PC-3 (cell line): ENCODE data around the gene SLC25A21. TPM values are rescaled to one million over a fixed set of nuclear protein-coding genes. Genes with fewer than 3 reads are reported as not detected.

ENCODE experiments used
- ATAC-seq: fragments of 200-7000 bp; cut with Tn5 transposase; 2 replicates; pipeline ENCODE4 v1.9.1; 2020; ENCODE audit warnings: mild to moderate bottlenecking, moderate library complexity
- BruUV-seq: library from RNA; stranded (reverse); fragments of 400-500 nt; replicated peaks from 2 replicates; lab custom pipeline; 2021; lab: Mats Ljungman, UMichigan
- CTCF ChIA-PET: fragments of 300-600 bp; sonication (Branson Sonifier 250); formaldehyde crosslinking; loops from one replicate; lab custom pipeline; 2022; ENCODE audit warnings: antibody characterized with exemption; lab: Charles Lee
- POLR2A ChIA-PET: fragments of 300-600 bp; sonication (Branson Sonifier 250); formaldehyde crosslinking; loops from one replicate; lab custom pipeline; 2022; ENCODE audit warnings: antibody characterized with exemption; ENCODE audit not compliant: unreplicated experiment; lab: Charles Lee
- DNase-seq: peaks from one replicate; pipeline ENCODE4 v3.0.0-alpha.2; 2015
- H2AFZ ChIP-seq: fragments of 300-600 bp; sonication (generic); 2 replicates; pipeline ENCODE4 v1.6.0; 2016; ENCODE audit warnings: antibody characterized with exemption, low read length
- H3F3A ChIP-seq: fragments of 300-600 bp; sonication (generic); one replicate; pipeline ENCODE4 v1.6.0; 2017; ENCODE audit warnings: antibody characterized with exemption, low read length, control low read depth, mild to moderate bottlenecking; ENCODE audit not compliant: unreplicated experiment
- H3K27ac ChIP-seq: fragments of 300-600 bp; sonication (generic); 2 replicates; pipeline ENCODE4 v1.5.1; 2016; ENCODE audit warnings: mild to moderate bottlenecking, low read length
- H3K27me3 ChIP-seq: fragments of 300-600 bp; sonication (generic); 2 replicates; pipeline ENCODE4 v1.6.1; 2016; ENCODE audit warnings: low read length, mixed read lengths
- H3K36me3 ChIP-seq: fragments of 300-600 bp; sonication (generic); 2 replicates; pipeline ENCODE4 v1.6.1; 2016; ENCODE audit warnings: low read depth, mixed run types, low read length, mixed read lengths
- H3K4me1 ChIP-seq: fragments of 300-600 bp; sonication (generic); 2 replicates; pipeline ENCODE4 v1.5.1; 2016; ENCODE audit warnings: low read length; ENCODE audit not compliant: insufficient read depth
- H3K4me2 ChIP-seq: fragments of 300-600 bp; sonication (generic); 2 replicates; pipeline ENCODE4 v1.6.0; 2016; ENCODE audit warnings: low read length
- H3K4me3 ChIP-seq: fragments of 300-600 bp; sonication (generic); 2 replicates; pipeline ENCODE4 v1.5.1; 2016; ENCODE audit warnings: mild to moderate bottlenecking, low read length, mixed read lengths
- H3K79me2 ChIP-seq: fragments of 300-600 bp; sonication (generic); 2 replicates; pipeline ENCODE4 v1.6.1; 2017; ENCODE audit warnings: low read length, mixed read lengths
- H3K9ac ChIP-seq: fragments of 300-600 bp; sonication (generic); 2 replicates; pipeline ENCODE4 v1.6.0; 2016; ENCODE audit warnings: mild to moderate bottlenecking, low read length
- H3K9me2 ChIP-seq: fragments of 300-600 bp; sonication (generic); replicated peaks from 2 replicates; pipeline ENCODE4 v1.6.1; 2016; ENCODE audit warnings: mixed run types, low read length, mixed read lengths
- H3K9me3 ChIP-seq: fragments of 300-600 bp; sonication (generic); 2 replicates; pipeline ENCODE4 v1.6.1; 2016; ENCODE audit warnings: low read length, mixed read lengths
- H4K20me1 ChIP-seq: fragments of 300-600 bp; sonication (generic); 2 replicates; pipeline ENCODE4 v1.6.1; 2016; ENCODE audit warnings: low read length, mixed read lengths
- CTCF ChIP-seq: fragments of 300-600 bp; sonication (generic); conservative IDR thresholded peaks from 2 replicates; pipeline ENCODE4 v1.5.1; 2017; ENCODE audit warnings: antibody characterized with exemption, low read depth, mild to moderate bottlenecking, low read length
- EZH2 ChIP-seq: fragments of 300-600 bp; sonication (generic); IDR thresholded peaks from one replicate; pipeline ENCODE4 v1.6.1; 2017; ENCODE audit warnings: antibody characterized with exemption, mild to moderate bottlenecking, low read length; ENCODE audit not compliant: unreplicated experiment
- EZH2phosphoT487 ChIP-seq: fragments of 300-600 bp; sonication (generic); IDR thresholded peaks from 2 replicates; pipeline ENCODE4 v1.6.1; 2018; ENCODE audit warnings: mild to moderate bottlenecking, antibody characterized with exemption, low read length, borderline replicate concordance
- intact Hi-C: fragments of 100-400 bp; cut with micrococcal nuclease; formaldehyde crosslinking; loops from 2 replicates; pipeline ENCODE4 v1.9.0; 2023
- total RNA-seq: library from RNA; depleted of rRNA; stranded (reverse); fragments of >200 nt; gene quantifications from 2 replicates; pipeline ENCODE4 v1.2.3, GENCODE V29; 2014

SLC25A21 gene
- total RNA-seq, 1 experiment from 2014 or later = 0.87 TPM

GRCh38 chr14:36989806-36990205 lies 182.6 kb downstream of the SLC25A21 start:
- intact Hi-C loops = no loop called here
- no peak overlapping the region for H3K4me2 ChIP-seq
- no peaks in the 10 kb centered on the region for H3K9me3 ChIP-seq
- H3K27ac ChIP-seq = no peak overlapping the region
- TF ChIP-seq CTCF = no peak
- TF ChIP-seq EZH2phosphoT487 = no peak
- TF ChIP-seq EZH2 = no peak
- H3F3A ChIP-seq = no peaks in the 10 kb centered on the region
- no peak overlapping the region for H3K9ac ChIP-seq
- no peak overlapping the region for H2AFZ ChIP-seq
- no peaks in the 10 kb centered on the region for H3K9me2 ChIP-seq
- no peaks in the 10 kb centered on the region for H3K27me3 ChIP-seq
- peaks cover 10% of the 10 kb centered on the region; the same call in 1 of the 2 replicates for H3K4me1 ChIP-seq
- no peak overlapping the region for H3K4me3 ChIP-seq
- BruUV-seq = no TSS peak
- ATAC-seq (no peak), DNase-seq (no peak)
- H3K79me2 ChIP-seq = no peaks in the 10 kb centered on the region
- CTCF ChIA-PET = no interaction called here
- no peaks in the 10 kb centered on the region for H4K20me1 ChIP-seq
- no peaks in the 10 kb centered on the region for H3K36me3 ChIP-seq
- POLR2A ChIA-PET = no interaction called here

GRCh38 chr14:36988989-36989388 lies 183.4 kb downstream of the SLC25A21 start:
- Histone ChIP-seq H3K79me2 (no peaks in the 10 kb centered on the region), H3K27me3 (no peaks in the 10 kb centered on the region), H3K9me2 (no peaks in the 10 kb centered on the region), H3K9me3 (no peaks in the 10 kb centered on the region), H3K4me1 (peaks cover 10% of the 10 kb centered on the region; the same call in 1 of the 2 replicates), H3K9ac (no peak overlapping the region), H2AFZ (no peak overlapping the region), H3K4me3 (no peak overlapping the region), H3K27ac (no peak overlapping the region), H3K4me2 (no peak overlapping the region), H3F3A (no peaks in the 10 kb centered on the region), H4K20me1 (no peaks in the 10 kb centered on the region), H3K36me3 (no peaks in the 10 kb centered on the region)
- CTCF ChIA-PET = no interaction called here
- POLR2A ChIA-PET = interaction anchor here (0.6 kb wide), 1 partner anchor 414 kb away, joined by 7 read pairs; no protein-coding TSS in a partner anchor
- DNase-seq (peak; percentile 21), ATAC-seq (peak; percentile 42)
- no TSS peak for BruUV-seq
- TF ChIP-seq EZH2phosphoT487 = no peak
- TF ChIP-seq EZH2 = no peak
- TF ChIP-seq CTCF = no peak
- intact Hi-C loops = no loop called here

GRCh38 chr14:36988568-36988967 lies 183.8 kb downstream of the SLC25A21 start:
- 0 out of 2 replicates have a peak, but pooled peaks have one; percentile 20 for ATAC-seq
- ChIA-PET POLR2A (interaction anchor here (0.6 kb wide), 1 partner anchor 414 kb away, joined by 7 read pairs; no protein-coding TSS in a partner anchor), CTCF (no interaction called here)
- no peaks in the 10 kb centered on the region for H3K79me2 ChIP-seq
- H2AFZ ChIP-seq = no peak overlapping the region
- H3K27ac ChIP-seq = no peak overlapping the region
- intact Hi-C loops = no loop called here
- no peak overlapping the region for H3K9ac ChIP-seq
- H3K9me3 ChIP-seq = no peaks in the 10 kb centered on the region
- H3F3A ChIP-seq = no peaks in the 10 kb centered on the region
- TF ChIP-seq EZH2 (no peak), CTCF (no peak), EZH2phosphoT487 (no peak)
- H4K20me1 ChIP-seq = no peaks in the 10 kb centered on the region
- no peak overlapping the region for H3K4me2 ChIP-seq
- H3K27me3 ChIP-seq = no peaks in the 10 kb centered on the region
- BruUV-seq = no TSS peak
- no peaks in the 10 kb centered on the region for H3K9me2 ChIP-seq
- no peak overlapping the region for H3K4me3 ChIP-seq
- H3K36me3 ChIP-seq = no peaks in the 10 kb centered on the region
- peaks cover 10% of the 10 kb centered on the region; the same call in 1 of the 2 replicates for H3K4me1 ChIP-seq
- no peak for DNase-seq
